GM19193 (cell line): ENCODE measurements around the gene LEPR.

ENCODE experiments used
- POLR2A ChIP-seq: IDR thresholded peaks from 4 replicates; pipeline ENCODE4 v1.6.1; 2011; ENCODE audit not compliant: insufficient read depth, insufficient read length; ENCODE audit errors: extremely low read depth

The LEPR gene

DNA sequence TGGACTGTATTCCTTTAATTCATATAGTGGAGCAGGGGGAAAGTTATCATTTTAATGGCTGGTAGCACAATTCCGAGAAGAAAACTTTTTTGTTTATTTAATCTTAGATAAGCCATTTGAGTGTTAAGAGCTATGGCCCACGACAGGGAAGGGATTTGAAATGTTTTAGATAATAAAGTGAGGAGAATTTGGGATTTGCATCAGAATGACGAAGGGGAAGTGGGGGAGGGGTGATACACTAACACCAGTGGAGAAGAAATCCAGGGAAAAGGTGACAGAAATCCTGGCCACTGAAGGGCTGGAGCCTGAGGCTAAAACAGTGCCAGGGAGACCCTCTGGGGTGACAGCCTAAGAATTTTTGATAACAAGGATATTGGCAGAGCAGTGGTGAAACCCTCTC lies 21.0 kb downstream of the LEPR start:
- TF ChIP-seq POLR2A, result no peak

GRCh38 chr1:65442442-65442841 lies 22.0 kb downstream of the LEPR start:
- no peak for TF ChIP-seq POLR2A

DNA sequence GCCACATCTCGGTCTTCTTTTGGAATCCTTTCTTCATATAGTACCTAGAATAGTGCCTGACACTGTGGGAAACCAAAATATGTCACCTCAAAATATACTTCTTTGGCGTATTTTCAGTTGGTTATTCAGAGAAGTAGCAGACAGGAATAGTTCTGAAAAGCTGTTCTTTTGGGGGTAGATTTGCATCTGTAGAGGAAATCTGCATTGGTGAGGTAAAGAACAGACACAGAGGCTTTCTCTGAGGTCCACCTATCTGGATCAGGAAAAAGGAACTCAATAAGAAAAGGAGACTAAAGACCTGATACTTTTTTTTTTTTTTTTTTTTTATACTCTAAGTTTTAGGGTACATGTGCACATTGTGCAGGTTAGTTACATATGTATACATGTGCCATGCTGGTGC lies 23.2 kb downstream of the LEPR start:
- no peak for TF ChIP-seq POLR2A

DNA sequence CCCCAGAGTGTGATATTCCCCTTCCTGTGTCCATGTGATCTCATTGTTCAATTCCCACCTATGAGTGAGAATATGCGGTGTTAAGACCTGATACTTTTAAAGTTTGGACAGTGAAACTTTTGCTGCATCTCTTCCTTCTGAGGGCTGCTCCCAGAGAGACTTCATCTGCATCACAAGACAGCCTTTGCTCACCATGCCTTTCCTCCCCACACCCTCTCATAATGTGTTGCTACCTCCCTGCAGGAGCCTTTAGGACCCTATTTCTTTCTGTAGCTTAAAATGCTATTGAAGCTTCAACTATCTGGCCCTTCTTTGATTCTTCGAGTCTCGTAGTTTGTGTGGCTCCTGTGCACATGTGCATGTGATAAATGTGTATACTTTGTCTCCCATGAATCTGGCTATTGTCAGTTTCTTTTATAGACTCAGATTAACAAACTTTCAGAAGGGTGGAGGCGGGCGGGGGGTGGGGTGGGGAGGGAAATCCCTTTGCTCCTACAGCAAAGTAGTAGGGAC lies 23.7 kb downstream of the LEPR start:
- no peak for TF ChIP-seq POLR2A

- TF ChIP-seq POLR2A, result no peak
Observed at GRCh38 chr1:65445837-65446236, 25.4 kb downstream of the LEPR start.

DNA sequence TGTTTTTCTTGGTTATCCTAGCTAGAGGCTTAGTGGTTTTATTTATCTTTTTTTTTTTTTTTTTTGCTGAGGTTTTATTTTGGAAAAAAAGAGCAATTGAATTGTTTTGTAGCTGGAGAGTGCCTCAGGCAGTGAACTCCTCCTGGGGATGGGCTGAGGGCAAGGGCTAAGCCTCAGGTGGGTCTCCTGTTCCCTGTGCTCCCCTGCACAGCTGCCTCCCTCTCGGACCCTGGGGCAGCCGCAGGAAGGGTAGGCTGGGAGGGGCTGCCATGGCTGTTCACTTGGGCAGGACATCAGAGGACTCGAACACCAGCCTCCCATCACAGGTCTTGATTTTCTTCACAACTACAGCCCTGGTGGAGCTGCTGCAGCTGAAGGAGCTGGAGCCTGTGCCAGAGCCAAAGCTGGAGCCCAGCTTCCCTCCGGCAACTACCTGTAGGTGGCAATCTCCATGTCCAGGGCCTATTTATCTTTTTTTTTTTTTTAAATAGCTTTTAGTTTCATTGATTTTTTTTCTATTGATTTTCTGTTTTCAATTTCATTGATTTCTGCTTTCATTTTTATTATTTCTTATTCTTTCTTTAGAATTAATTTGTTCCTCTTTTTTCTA lies 28.9 kb downstream of the LEPR start:
- no peak for TF ChIP-seq POLR2A

DNA sequence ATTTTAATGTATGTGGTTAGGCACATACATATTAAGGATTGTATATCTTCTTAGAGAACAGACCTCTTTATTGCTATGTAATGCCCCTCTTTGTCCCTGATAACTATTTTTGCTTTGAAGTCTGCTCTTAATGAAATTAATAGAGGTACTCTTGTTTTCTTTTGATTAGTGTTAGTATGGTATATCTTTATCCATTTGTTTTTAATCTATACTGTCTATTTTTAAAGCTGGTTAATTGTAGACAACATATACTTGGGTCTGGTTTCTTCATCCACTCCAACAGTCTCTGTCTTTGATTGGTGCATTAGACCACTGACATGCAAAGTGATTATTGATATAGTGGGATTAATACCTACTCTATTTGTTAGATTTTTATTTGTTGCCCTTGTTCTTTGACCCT lies 36.0 kb downstream of the LEPR start:
- no peak for TF ChIP-seq POLR2A

GRCh38 chr1:65457868-65458267 lies 37.4 kb downstream of the LEPR start:
- TF ChIP-seq POLR2A, result no peak

- TF ChIP-seq POLR2A, result no peak
Observed at GRCh38 chr1:65458730-65459396, 38.4 kb downstream of the LEPR start.

DNA sequence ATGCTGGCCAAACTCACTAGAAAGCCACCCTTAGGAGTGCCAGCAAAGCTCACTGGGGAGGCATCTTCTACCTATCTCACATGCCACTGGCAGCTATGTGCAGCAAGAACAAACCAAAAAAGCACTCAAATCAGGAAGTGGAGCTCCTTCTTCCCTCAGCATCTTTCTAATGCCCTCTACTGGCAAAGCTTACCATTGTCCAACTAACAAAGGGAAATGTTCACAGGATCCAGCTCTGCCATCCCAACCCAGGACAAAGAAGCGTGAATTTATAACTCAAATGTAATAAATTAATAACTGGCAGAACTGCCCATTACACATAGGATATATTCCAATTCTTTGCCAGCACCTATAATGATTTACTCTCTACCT lies 38.9 kb downstream of the LEPR start:
- no peak for TF ChIP-seq POLR2A

DNA sequence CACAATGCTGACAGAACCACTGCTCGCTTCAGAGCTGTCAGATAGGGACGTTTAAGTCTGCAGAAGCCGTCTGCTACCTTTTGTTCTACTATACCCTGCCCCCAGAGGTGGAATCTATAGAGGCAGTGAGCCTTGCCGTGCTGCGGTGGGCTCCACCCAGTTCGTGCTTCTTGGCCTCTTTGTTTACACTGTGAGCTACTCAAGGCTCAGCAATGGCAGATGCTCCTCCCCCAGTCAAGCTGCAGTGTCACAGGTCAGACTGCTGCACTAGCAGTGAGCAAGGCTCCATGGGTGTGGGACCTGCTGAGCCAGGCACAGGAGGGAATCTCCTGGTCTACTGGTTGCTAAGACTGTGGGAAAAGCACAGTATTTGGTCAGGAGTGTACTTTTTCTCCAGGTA lies 47.1 kb downstream of the LEPR start:
- no peak for TF ChIP-seq POLR2A

- no peak for TF ChIP-seq POLR2A
Observed at GRCh38 chr1:65469126-65469888, 48.8 kb downstream of the LEPR start.

GRCh38 chr1:65469889-65470340 lies 49.4 kb downstream of the LEPR start:
- TF ChIP-seq POLR2A, result no peak
